Measurements from ENCODE around the gene ATP10A.

The ATP10A gene

GRCh38 chr15:25871403-25871802, 8.3 kb upstream of the ATP10A start (continued):
- no peak for TF ChIP-seq BACH2 (CRISPR knock-in tag; IDR thresholded peaks at IDR 0.05; ENCODE audit: borderline replicate concordance)
- no peak for TF ChIP-seq ZNF565 (CRISPR knock-in tag; conservative IDR thresholded peaks at IDR 0.05; ENCODE audit: low read depth)
- TF ChIP-seq PPARA (CRISPR knock-in tag; IDR thresholded peaks at IDR 0.05; ENCODE audit: borderline replicate concordance) = no peak

- no peak for ATAC-seq
- TF ChIP-seq PATZ1 (CRISPR knock-in tag; IDR thresholded peaks at IDR 0.05; ENCODE audit: borderline replicate concordance) (no peak), ARNTL (CRISPR knock-in tag; IDR thresholded peaks at IDR 0.05; ENCODE audit: borderline replicate concordance, low read depth) (no peak), ZNF565 (CRISPR knock-in tag; conservative IDR thresholded peaks at IDR 0.05; ENCODE audit: low read depth) (no peak), CSDC2 (CRISPR knock-in tag; IDR thresholded peaks at IDR 0.05) (no peak), GLIS3 (CRISPR knock-in tag; IDR thresholded peaks at IDR 0.05) (no peak), TSHZ2 (CRISPR knock-in tag; IDR thresholded peaks at IDR 0.05) (no peak), RARB (CRISPR knock-in tag; IDR thresholded peaks at IDR 0.05) (no peak), TCF4 (CRISPR knock-in tag; IDR thresholded peaks at IDR 0.05; ENCODE audit: borderline replicate concordance) (no peak), ZNF8 (CRISPR knock-in tag; IDR thresholded peaks at IDR 0.05) (no peak), ESRRG (CRISPR knock-in tag; IDR thresholded peaks at IDR 0.05) (no peak), CSRNP3 (CRISPR knock-in tag; IDR thresholded peaks at IDR 0.05) (no peak), ZNF70 (CRISPR knock-in tag; IDR thresholded peaks at IDR 0.05) (no peak), CREB5 (CRISPR knock-in tag; IDR thresholded peaks at IDR 0.05; ENCODE audit: low read depth) (no peak), ZC3H10 (CRISPR knock-in tag; IDR thresholded peaks at IDR 0.05) (no peak), TOX (CRISPR knock-in tag; IDR thresholded peaks at IDR 0.05; ENCODE audit: borderline replicate concordance) (no peak)
These were observed 7.8 kb upstream of the ATP10A start for GRCh38 chr15:25870938-25871337.

GRCh38 chr15:25869701-25870100, 6.6 kb upstream of the ATP10A start:
- TF ChIP-seq SNAI2 (CRISPR knock-in tag; IDR thresholded peaks at IDR 0.05) = no peak
- TF ChIP-seq CSRNP3 (CRISPR knock-in tag; IDR thresholded peaks at IDR 0.05) = no peak
- TF ChIP-seq TSHZ2 (CRISPR knock-in tag; IDR thresholded peaks at IDR 0.05) = no peak
- no peak for TF ChIP-seq BACH2 (CRISPR knock-in tag; IDR thresholded peaks at IDR 0.05; ENCODE audit: borderline replicate concordance)
- TF ChIP-seq PATZ1 (CRISPR knock-in tag; IDR thresholded peaks at IDR 0.05; ENCODE audit: borderline replicate concordance) = no peak
- TF ChIP-seq GLIS3 (CRISPR knock-in tag; IDR thresholded peaks at IDR 0.05) = no peak
- no peak for ATAC-seq
